ENCODE data around the gene EIF2B2. TPM values are rescaled to one million over a fixed set of nuclear protein-coding genes. Genes with fewer than 3 reads are reported as not detected.
A peak's percentile ranks its signal among the peaks of the same experiment; 100 is the strongest.

EIF2B2 gene
- total RNA-seq, 1 donor from 2014 or later: 38.7 TPM

DNA sequence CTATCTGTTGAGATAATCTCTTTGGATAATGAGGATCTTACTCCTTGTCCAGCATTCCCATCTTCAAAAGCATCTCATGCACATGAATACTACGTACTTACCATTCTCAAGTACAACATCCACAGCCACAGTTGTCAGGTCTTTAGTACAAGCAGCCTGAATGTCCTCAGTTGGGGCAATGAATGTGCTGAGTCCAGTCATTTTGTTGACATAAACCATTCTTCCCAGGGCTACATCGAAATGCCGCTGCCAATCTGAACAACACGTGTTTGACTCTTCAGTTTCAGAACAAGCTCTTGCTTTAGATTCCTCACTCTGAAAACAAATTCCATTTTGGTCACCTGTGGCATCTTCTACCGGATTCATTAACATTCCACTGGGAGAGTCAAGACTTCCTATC lies 43.6 kb downstream of the EIF2B2 start:
- ATAC-seq: no peak

DNA sequence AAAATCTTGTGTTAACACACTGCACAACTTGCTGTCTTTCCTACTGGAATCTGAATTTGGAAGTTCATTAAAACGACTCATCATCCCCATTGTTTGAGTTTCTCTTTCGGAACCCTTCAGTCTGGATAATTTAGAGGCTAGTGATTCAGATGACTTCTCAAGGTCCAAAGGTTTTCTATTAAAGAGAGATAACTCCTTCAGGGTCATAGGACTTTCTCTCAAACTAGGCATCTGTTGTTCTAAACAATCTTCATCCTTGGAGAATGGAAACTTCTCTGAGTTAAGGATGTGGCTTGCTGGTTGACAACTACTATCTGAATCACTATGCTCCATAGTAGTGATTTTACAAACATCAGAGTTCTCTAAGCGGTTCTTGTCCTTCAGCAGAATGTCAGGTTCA lies 44.2 kb downstream of the EIF2B2 start:
- ATAC-seq: no peak

DNA sequence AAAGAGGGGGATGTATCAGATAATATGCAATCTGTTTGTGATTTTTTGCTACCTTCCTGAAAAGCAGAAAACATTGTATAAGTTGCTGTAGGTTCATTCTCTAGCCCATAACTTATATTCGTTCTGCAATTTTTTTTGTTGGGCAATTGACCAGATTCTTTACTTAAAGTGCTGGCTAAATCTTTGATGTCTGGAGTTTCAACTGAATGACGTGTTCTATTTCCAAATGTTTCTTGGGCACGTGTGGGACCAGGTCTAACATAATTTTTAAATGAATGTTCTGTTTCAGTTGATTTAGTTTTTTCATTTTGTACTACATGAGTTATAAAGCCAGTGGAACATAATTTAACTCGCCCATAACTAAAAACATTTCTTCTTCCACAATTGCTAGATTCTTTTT lies 44.8 kb downstream of the EIF2B2 start:
- ATAC-seq: no peak

DNA sequence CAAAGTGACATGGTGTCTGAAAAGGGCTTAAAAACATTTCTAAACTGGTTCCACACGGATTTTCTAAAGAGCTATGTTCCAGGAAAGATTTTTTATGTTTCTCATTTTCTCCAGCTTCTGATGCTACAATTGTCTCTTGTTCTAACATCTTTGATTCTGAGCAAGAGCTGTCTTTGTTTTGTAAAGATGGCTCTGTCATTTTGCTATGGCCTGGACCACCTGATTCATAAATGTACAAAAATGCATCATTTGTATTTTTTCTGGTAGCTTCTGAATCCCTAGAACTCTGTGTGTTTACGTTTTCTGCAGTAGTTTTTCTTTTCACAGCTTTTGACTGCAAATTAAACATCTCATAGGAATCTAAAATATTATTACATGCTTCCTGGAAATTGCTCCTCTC lies 45.4 kb downstream of the EIF2B2 start:
- no peak for ATAC-seq

DNA sequence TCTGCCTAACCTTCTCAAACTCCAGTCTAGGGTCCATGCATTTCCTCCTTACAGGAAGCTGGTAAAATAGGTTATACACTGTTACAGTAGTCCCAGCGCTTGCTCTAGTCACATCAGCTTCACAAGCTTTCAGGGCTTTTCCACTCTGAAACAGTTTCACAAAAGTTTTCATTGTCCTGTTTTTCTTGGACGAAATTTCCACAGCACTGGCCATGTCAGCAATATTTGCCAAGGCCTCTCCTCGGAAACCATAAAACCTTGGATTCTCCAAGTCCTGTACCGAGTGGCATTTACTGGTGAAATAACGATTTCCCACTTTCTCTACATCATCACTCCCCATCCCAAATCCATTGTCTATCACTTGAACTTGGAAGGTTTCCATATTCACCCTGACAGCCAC lies 46.4 kb downstream of the EIF2B2 start:
- no peak for ATAC-seq

DNA sequence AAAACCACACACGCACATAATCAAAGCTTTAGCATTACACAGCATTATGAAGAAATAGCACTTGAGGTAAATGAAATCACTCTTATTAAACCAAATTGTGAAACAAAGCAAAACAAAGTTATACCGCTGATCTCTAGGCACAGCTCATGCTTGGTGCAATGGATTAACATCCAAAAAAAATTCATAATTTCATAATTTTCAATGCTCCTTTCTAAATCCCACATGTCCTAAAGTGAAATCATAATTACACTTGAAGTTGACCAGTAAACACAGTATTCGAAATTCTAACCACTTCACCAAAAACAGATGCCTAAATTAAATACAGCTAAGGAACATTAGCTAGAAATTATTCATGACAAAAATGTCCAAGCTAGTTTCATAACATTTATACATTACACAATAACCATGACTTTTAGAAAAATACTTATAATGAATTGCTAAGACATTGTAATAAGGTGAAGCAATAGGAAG lies 47.0 kb downstream of the EIF2B2 start:
- ATAC-seq: no peak

DNA sequence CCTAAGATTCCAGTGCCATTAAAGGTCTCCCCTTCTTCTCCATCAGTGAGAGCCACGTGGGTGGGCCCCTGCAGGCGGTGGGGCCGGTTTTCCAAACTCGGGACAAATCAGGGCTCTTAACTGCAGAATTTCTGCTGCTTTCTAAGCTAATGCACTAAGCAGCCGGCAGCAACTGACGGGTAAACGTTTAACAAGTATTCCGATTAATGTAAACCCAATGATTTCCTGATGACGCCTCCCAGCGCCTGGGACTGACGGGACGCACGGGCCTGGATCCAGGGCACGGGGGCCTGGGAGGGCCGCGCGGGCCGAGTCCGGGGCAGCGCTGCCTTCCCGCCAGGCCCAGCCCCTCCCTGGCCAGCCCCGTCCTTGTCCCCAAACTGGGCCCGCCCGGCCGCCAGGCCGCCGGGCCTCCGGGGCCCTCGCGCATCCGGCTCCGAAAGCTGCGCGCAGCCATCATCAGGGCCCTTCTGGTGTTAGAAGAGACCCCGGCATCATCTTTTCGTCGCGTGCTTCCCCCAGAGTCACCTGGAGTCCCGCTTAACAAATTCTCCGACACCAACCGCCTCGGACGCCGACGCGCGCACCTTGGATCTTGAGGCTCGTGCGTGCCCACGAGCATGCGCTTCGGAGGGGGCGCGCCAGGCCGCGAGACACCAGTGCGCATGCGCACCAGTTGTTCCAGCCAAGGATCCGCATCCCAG lies 48.3 kb downstream of the EIF2B2 start, which contains the start of gene MLH3:
TSS of gene MLH3 (minus strand) at position 616 of the 704 bp plus-strand sequence. CDS start 1,812 bp downstream, outside the sequence.
- ATAC-seq: peak; percentile 91

DNA sequence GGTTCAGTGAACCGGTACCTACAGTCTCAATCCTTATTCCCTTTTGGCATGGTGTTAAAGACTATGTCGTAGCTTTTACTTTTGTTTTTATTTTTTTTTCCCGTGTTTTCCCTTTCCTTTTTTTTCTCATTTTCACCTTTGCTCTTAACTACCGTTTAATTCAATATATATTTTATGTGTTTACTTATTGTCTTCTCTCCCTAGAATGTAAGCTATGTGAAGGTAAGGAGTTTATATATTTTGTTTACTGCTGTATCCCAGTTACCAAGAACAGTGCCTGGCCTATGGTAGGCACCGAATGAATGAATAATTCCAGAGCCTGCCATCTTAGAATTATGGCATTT lies 48.8 kb downstream of the EIF2B2 start:
- no peak for ATAC-seq

DNA sequence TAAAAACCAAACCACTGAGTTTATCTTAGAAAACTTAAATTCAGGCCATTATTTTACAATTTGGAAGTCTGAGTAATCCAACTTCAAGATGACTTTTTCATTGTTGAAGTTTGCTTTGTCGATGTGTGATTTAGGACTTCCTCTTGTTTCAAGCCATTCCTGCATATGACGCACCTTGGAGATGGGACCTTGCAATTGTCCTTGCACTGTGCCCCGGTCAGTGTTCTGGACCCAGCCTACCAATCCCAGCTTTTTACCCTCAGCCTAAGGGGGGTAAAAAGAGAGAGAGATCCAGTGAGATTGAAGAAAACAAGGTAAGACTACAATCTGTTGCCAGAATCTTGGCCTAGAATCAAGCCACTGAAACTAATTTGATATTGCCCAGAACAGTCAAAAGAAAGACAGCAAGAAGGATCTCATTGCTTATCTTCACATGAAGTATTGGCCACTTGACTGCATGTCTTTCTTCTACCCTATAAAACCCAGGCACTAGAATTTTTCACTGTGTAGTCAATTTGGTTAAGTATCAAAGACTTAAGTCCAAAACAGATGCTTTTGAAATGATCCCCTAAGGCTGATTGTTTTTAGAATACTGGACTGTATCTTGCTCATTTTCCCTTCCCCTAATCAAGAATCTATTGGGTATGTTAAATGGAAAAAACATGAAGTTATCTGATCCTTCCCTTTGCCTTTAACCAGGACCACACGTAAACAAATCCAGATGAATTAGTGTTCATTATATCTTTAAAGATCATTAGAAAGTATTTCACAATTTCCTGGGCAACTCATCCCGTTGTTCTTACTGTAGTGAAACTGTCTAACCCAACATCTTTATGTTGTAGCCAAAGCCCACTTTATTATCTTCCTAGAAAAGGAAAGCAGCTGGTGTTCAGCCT lies 50.9 kb downstream of the EIF2B2 start:
- ATAC-seq: no peak

DNA sequence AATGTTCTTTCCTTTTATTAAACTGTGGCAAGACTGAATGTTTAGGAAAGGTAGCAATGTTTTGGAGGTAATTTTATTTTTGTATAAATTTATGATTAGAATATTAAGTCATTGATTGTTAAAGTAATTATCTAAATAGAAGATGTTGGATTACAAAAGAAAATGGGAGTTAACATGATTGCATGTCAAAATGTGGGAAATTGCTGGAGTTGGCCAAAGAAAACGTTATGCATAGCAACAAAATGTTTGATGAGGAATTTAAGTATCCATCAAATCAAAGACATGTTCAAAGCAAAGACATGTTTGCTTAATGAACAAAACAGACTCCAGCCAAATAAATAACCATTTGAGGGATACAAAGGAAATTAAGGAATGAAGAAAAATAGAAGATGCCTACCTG lies 51.7 kb downstream of the EIF2B2 start:
- no peak for ATAC-seq

DNA sequence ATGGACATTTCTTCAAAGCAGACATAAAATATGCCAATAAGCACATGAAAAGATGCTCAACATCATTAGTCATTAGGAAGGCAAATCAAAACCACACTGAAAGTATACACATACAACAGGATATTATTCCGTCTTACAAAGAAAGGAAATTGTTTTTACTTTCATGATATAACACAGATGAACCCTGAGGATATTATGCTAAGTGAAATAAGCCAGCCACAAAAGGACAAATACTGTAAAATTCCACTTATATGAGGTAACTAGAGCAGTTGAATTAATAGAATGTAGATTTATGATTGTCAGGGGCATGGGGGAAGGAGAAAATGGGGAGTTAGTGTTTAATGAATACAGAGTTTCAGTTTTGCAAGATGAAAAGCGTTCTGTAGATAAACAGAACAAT lies 56.9 kb downstream of the EIF2B2 start:
- ATAC-seq: no peak

DNA sequence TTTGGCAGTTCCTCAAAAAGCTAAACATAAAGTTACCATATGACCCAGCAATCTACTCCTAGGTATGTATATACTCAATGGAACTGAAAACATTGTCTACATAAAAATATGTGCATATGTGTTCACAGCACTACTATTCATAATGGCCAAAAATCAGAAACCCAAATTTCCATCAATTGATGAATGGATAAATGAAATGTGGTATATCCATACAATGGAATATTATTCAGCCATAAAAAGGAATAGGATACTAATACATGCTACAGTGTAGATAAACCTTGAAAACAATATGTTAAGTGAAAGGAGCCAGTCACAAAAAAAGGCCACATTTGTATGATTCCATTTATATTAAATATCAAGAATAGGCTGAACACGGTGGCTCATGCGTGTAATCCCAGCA lies 57.7 kb downstream of the EIF2B2 start:
- no peak for ATAC-seq

Other genes starting within 250 kb of the EIF2B2 start
- 30.6 TPM for gene YLPM1, start 239.6 kb upstream of the EIF2B2 start, total RNA-seq
- gene PROX2, start 126.8 kb upstream of the EIF2B2 start, total RNA-seq: not detected
- gene DLST, start 121.0 kb upstream of the EIF2B2 start, total RNA-seq: 75.7 TPM
- gene RPS6KL1, start 79.7 kb upstream of the EIF2B2 start, total RNA-seq: 1.7 TPM
- 4.1 TPM for gene PGF, start 47.3 kb upstream of the EIF2B2 start, total RNA-seq
- gene MLH3, start 48.5 kb downstream of the EIF2B2 start, total RNA-seq: 10.6 TPM
- 8.3 TPM for gene ACYP1, start 61.1 kb downstream of the EIF2B2 start, total RNA-seq
- gene ZC2HC1C, start 66.7 kb downstream of the EIF2B2 start, total RNA-seq: 1.1 TPM
- 31.2 TPM for gene NEK9, start 124.1 kb downstream of the EIF2B2 start, total RNA-seq
- 293 TPM for gene TMED10, start 173.7 kb downstream of the EIF2B2 start, total RNA-seq